HS-27A (cell line): ENCODE results near the gene FBXO2.
"Not testable (repeated sequence)": the region's sequence is repeated elsewhere in the genome, so short reads cannot be mapped to it uniquely, and the experiment has no call there.

Experiments used
- DNase-seq: peaks from one replicate; pipeline ENCODE4 v3.0.0-alpha.2; 2012; ENCODE audit warnings: low read depth, missing footprints

The FBXO2 gene

GRCh38 chr1:11629184-11630016 lies 24.8 kb downstream of the FBXO2 start:
- no peak for DNase-seq

GRCh38 chr1:11628767-11629166 lies 25.5 kb downstream of the FBXO2 start:
- DNase-seq, result no peak

- DNase-seq, result no peak
Measured at GRCh38 chr1:11626551-11626950, 27.7 kb downstream of the FBXO2 start.

- no peak for DNase-seq
Measured at GRCh38 chr1:11623702-11624101, 30.5 kb downstream of the FBXO2 start.

GRCh38 chr1:11622398-11622797 lies 31.8 kb downstream of the FBXO2 start:
- no peak for DNase-seq

GRCh38 chr1:11620924-11621323 lies 33.3 kb downstream of the FBXO2 start:
- DNase-seq, result no peak

- DNase-seq, result no peak
Measured at GRCh38 chr1:11620405-11620804, 33.8 kb downstream of the FBXO2 start.

GRCh38 chr1:11617741-11618140 lies 36.5 kb downstream of the FBXO2 start:
- no peak for DNase-seq

- DNase-seq, result no peak
Measured at GRCh38 chr1:11617314-11617713, 36.9 kb downstream of the FBXO2 start.

- DNase-seq, result no peak
Measured at GRCh38 chr1:11616766-11617165, 37.5 kb downstream of the FBXO2 start.

- no peak for DNase-seq
Measured at GRCh38 chr1:11615090-11615489, 39.1 kb downstream of the FBXO2 start.

GRCh38 chr1:11613347-11613746 lies 40.9 kb downstream of the FBXO2 start:
- no peak for DNase-seq

GRCh38 chr1:11611638-11612327 lies 42.4 kb downstream of the FBXO2 start:
- no peak for DNase-seq

- no peak for DNase-seq
Measured at GRCh38 chr1:11610629-11611180, 43.5 kb downstream of the FBXO2 start.

- not testable (repeated sequence) for DNase-seq
Measured at GRCh38 chr1:11609378-11609777, 44.9 kb downstream of the FBXO2 start.

- DNase-seq, result not testable (repeated sequence)
Measured at GRCh38 chr1:11608596-11609130, 45.6 kb downstream of the FBXO2 start.

- DNase-seq, result no peak
Measured at GRCh38 chr1:11606775-11607174, 47.5 kb downstream of the FBXO2 start.

GRCh38 chr1:11602981-11603380 lies 51.2 kb downstream of the FBXO2 start:
- DNase-seq, result no peak

- DNase-seq, result no peak
Measured at GRCh38 chr1:11602424-11602823, 51.8 kb downstream of the FBXO2 start.

GRCh38 chr1:11600836-11601235 lies 53.4 kb downstream of the FBXO2 start:
- DNase-seq, result no peak

- DNase-seq, result no peak
Measured at GRCh38 chr1:11599891-11600576, 54.2 kb downstream of the FBXO2 start.

- no peak for DNase-seq
Measured at GRCh38 chr1:11598461-11598860, 55.8 kb downstream of the FBXO2 start.
